CD4-positive, alpha-beta memory T cell (primary cell): ENCODE data around the gene SEH1L. TPM values are rescaled to one million over a fixed set of nuclear protein-coding genes. Genes with fewer than 3 reads are reported as not detected.

ENCODE experiments used
- CTCF ChIA-PET: fragments of 350-600 bp; sonication (Branson Sonifier 250); formaldehyde crosslinking; loops from one replicate; lab custom pipeline; 2021; ENCODE audit warnings: inconsistent platforms; ENCODE audit not compliant: partially characterized antibody; lab: Charles Lee
- POLR2A ChIA-PET: fragments of 350-600 bp; sonication (Branson Sonifier 250); formaldehyde crosslinking; loops from one replicate; lab custom pipeline; 2021; ENCODE audit not compliant: partially characterized antibody; lab: Charles Lee
- DNase-seq, 5 donors: peaks; one replicate each; pipeline versions ENCODE4 v3.0.0 to v3.0.0-alpha.2; 2020 to 2022; ENCODE audit warnings: mixed read lengths in 1 of 5
- H3K27ac ChIP-seq: one replicate; pipeline ENCODE4 v1.7.0; 2013; ENCODE audit warnings: low read depth, low read length
- H3K27me3 ChIP-seq: 2 replicates; pipeline ENCODE4 v1.7.0; 2013; ENCODE audit warnings: mild to moderate bottlenecking, low read length, moderate library complexity; ENCODE audit not compliant: insufficient read depth
- H3K36me3 ChIP-seq: 2 replicates; pipeline ENCODE4 v1.7.0; 2013; ENCODE audit warnings: mild to moderate bottlenecking, low read length, moderate library complexity; ENCODE audit not compliant: insufficient read depth
- H3K4me1 ChIP-seq: 2 replicates; pipeline ENCODE4 v1.7.0; 2013; ENCODE audit warnings: mild to moderate bottlenecking, low read length, moderate library complexity; ENCODE audit not compliant: insufficient read depth
- H3K4me3 ChIP-seq, 2 donors: one replicate each; pipeline ENCODE4 v1.7.0; 2013; ENCODE audit warnings: low read length in 2 of 2, mild to moderate bottlenecking in 1 of 2
- H3K9me3 ChIP-seq, 2 donors: one replicate each; pipeline ENCODE4 v1.7.0; 2013; ENCODE audit warnings: low read length in 2 of 2, control low read depth in 1 of 2; ENCODE audit not compliant: control insufficient read depth in 1 of 2
- H3K27ac Mint-ChIP-seq, 7 donors: one replicate each; pipeline ENCODE4 v1.8.0; 2020 to 2021; ENCODE audit warnings: mixed read lengths in 7 of 7, mild to moderate bottlenecking in 6 of 7, inconsistent platforms in 3 of 7, moderate library complexity in 3 of 7
- H3K27me3 Mint-ChIP-seq, 2 donors: one replicate each; pipeline ENCODE4 v1.8.0; 2020 to 2021; ENCODE audit warnings: mixed read lengths in 2 of 2
- H3K36me3 Mint-ChIP-seq, 2 donors: one replicate each; pipeline ENCODE4 v1.8.0; 2020 to 2021; ENCODE audit warnings: mixed read lengths in 2 of 2, inconsistent platforms in 1 of 2, mild to moderate bottlenecking in 1 of 2
- H3K4me1 Mint-ChIP-seq, 4 donors: one replicate each; pipeline ENCODE4 v1.8.0; 2020 to 2021; ENCODE audit warnings: mixed read lengths in 4 of 4, mild to moderate bottlenecking in 1 of 4
- H3K4me3 Mint-ChIP-seq, 8 donors: one replicate each; pipeline ENCODE4 v1.8.0; 2020 to 2021; ENCODE audit warnings: mixed read lengths in 8 of 8, mild to moderate bottlenecking in 7 of 8, moderate library complexity in 6 of 8, inconsistent platforms in 3 of 8
- H3K9me3 Mint-ChIP-seq, 8 donors: one replicate each; pipeline ENCODE4 v1.8.0; 2020 to 2021; ENCODE audit warnings: mixed read lengths in 8 of 8, mild to moderate bottlenecking in 5 of 8, inconsistent platforms in 3 of 8, moderate library complexity in 1 of 8
- intact Hi-C: fragments of 100-400 bp; cut with micrococcal nuclease; formaldehyde crosslinking; loops from one replicate; pipeline ENCODE4 v1.15.1; 2023
- polyA plus RNA-seq, 2 donors: library from polyadenylated mRNA; unstranded; fragments of 300-500 nt; fragmentation: Illumina TruSeq; gene quantifications; one replicate each; pipeline ENCODE4 v1.2.3, GENCODE V29; 2021
- total RNA-seq, 2 experiments: library from RNA; stranded (reverse); gene quantifications; one replicate each; pipeline ENCODE4 v1.2.3, GENCODE V29; 2021

Gene SEH1L
- total and polyA plus RNA-seq, 4 experiments from 2014 or later: 27.6 to 31.3 (median 29.3) TPM

DNA sequence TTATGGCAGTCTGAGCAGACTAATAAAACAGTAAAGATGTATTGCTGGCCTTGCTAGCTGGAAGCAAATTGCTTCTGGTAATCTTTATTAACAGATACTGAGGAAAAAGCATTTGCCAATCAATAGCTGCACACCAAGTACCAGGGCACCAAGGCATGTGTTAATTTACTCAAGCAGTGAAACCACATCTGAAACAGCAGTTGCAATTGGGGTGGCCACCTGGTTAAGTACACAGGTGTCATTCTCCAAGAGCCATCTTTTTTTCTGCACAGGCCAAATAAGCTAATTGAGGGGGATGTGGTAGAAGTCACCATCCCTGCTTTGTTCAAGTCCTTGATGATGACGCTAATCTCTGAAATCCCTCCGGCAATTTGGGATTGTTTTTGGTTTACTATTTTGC lies 8.6 kb upstream of the SEH1L start:
- no peak overlapping the region for H3K27ac ChIP-seq
- Mint-ChIP-seq H3K27me3 (peaks cover 2 to 3% of the 10 kb centered on the region in 2 donors), H3K36me3 (no peaks in the 10 kb centered on the region), H3K4me1 (peaks cover 0 to 4% (median 4%) of the 10 kb centered on the region in 4 donors), H3K9me3 (no peaks in the 10 kb centered on the region), H3K27ac (no peak overlapping the region), H3K4me3 (no peak overlapping the region)
- ChIA-PET CTCF (interaction anchor here (2.4 kb wide), 1 partner anchor 212 kb away, joined by 6 read pairs; no protein-coding TSS in a partner anchor), POLR2A (no interaction called here)
- H3K36me3 ChIP-seq: no peaks in the 10 kb centered on the region
- intact Hi-C loops: no loop called here
- H3K27me3 ChIP-seq: no peaks in the 10 kb centered on the region
- H3K4me1 ChIP-seq: peaks cover 5% of the 10 kb centered on the region
- H3K9me3 ChIP-seq: no peaks in the 10 kb centered on the region
- no peak for DNase-seq
- H3K4me3 ChIP-seq: no peak overlapping the region

- H3K4me1 ChIP-seq: peaks cover 9% of the 10 kb centered on the region
- H3K36me3 ChIP-seq: no peaks in the 10 kb centered on the region
- Mint-ChIP-seq H3K27me3 (no peaks in the 10 kb centered on the region), H3K4me3 (no peak overlapping the region), H3K9me3 (no peaks in the 10 kb centered on the region), H3K4me1 (peaks cover 10 to 16% (median 15%) of the 10 kb centered on the region in 4 donors), H3K27ac (no peak overlapping the region), H3K36me3 (peaks cover 0 to 3% of the 10 kb centered on the region in 2 donors)
- no peak overlapping the region for H3K4me3 ChIP-seq
- no peaks in the 10 kb centered on the region for H3K9me3 ChIP-seq
- ChIA-PET POLR2A (interaction anchor here (1.1 kb wide), 1 partner anchor 566 kb away, joined by 3 read pairs; the partner anchor contains the start of gene AFG3L2), CTCF (interaction anchor here (0.6 to 4.4 kb wide), 4 partner anchors 9 to 220 kb away, joined by 3 to 28 read pairs (median 3); no protein-coding TSS in a partner anchor)
- no peak overlapping the region for H3K27ac ChIP-seq
- no peak for DNase-seq
- H3K27me3 ChIP-seq: no peaks in the 10 kb centered on the region
- intact Hi-C loops: loop anchor here (10.0 kb wide), 1 partner anchor 1038 kb away; the partner anchor contains the start of gene MPPE1
These were observed 4.6 kb upstream of the SEH1L start for GRCh38 chr18:12943215-12943614.

- intact Hi-C loops: loop anchor here (10.0 kb wide), 1 partner anchor 1040 kb away; the partner anchor contains the start of gene MPPE1
- H3K4me3 ChIP-seq: no peak overlapping the region
- Mint-ChIP-seq H3K27ac (peak overlapping the region in 1 of 7 donors; percentile 86), H3K4me1 (peaks cover 16 to 21% (median 20%) of the 10 kb centered on the region in 4 donors), H3K4me3 (no peak overlapping the region), H3K9me3 (peaks cover 0 to 7% (median 0%) of the 10 kb centered on the region in 8 donors), H3K36me3 (peaks cover 0 to 3% of the 10 kb centered on the region in 2 donors), H3K27me3 (no peaks in the 10 kb centered on the region)
- POLR2A ChIA-PET: interaction anchor here (1.2 kb wide), 1 partner anchor 58 kb away, joined by 5 read pairs; no protein-coding TSS in a partner anchor
- no peaks in the 10 kb centered on the region for H3K9me3 ChIP-seq
- no peaks in the 10 kb centered on the region for H3K36me3 ChIP-seq
- no peaks in the 10 kb centered on the region for H3K27me3 ChIP-seq
- H3K4me1 ChIP-seq: peaks cover 17% of the 10 kb centered on the region
- CTCF ChIA-PET: interaction anchor here (0.8 to 4.4 kb wide), 4 partner anchors 11 to 218 kb away, joined by 3 to 28 read pairs (median 4); no protein-coding TSS in a partner anchor
- DNase-seq: no peak
- no peak overlapping the region for H3K27ac ChIP-seq
These were observed 3.1 kb upstream of the SEH1L start for GRCh38 chr18:12944709-12945108.

DNA sequence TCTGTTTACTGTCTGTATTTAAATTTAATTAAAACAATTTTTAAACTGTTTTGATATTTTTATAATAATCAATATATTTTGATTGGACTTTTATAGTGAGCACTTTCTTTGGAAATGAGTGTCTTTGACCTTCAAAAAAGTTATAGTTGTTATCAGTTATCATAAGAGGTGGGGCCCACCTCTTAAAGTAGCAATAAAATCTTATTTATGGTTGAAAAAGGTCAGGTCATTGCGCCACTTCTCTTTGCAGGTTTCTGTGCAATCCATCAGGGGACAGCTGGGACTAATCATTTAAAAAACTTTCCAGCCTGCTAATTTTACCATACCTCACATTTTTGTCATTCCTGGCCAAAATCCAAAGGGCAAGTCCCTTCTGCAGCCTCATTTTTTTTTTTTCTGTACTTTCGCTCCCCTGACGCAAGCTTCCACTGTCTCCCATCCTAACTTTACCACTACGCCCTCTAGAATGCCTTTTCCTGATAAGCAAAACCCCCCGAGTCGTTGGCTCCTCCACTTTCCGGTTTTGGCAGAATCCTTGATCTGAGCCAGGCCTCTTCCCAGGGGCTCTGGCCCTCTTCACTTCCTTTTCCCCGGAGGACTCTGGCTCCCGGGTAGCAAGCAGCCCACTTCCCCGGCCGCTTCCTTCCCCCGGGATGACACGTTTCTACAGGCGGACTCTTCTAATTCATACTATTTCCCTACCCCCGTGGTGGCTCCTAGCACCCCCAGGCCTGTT lies 1.1 kb upstream of the SEH1L start:
- ChIA-PET CTCF (interaction anchor here (1.0 to 1.6 kb wide), 2 partner anchors 12 to 236 kb away, joined by 3 to 6 read pairs; no protein-coding TSS in a partner anchor), POLR2A (interaction anchor here (0.8 to 2.8 kb wide), 4 partner anchors 63 to 570 kb away, joined by 3 to 31 read pairs (median 24); partner anchors contain the start of genes AFG3L2, CEP76, PSMG2 and PTPN2)
- no peak for DNase-seq
- H3K27me3 ChIP-seq: no peaks in the 10 kb centered on the region
- H3K4me1 ChIP-seq: peaks cover 36% of the 10 kb centered on the region
- peak overlapping the region; percentile 79 to 89 for H3K4me3 ChIP-seq
- Mint-ChIP-seq H3K9me3 (peaks cover 0 to 7% (median 0%) of the 10 kb centered on the region in 8 donors), H3K27ac (peak overlapping the region; percentile 86 to 99 (median 98)), H3K27me3 (no peaks in the 10 kb centered on the region), H3K36me3 (peaks cover 0 to 3% of the 10 kb centered on the region in 2 donors), H3K4me3 (peak overlapping the region; percentile 92 to 98 (median 96)), H3K4me1 (peaks cover 20 to 40% (median 31%) of the 10 kb centered on the region in 4 donors)
- peak overlapping the region; percentile 90 for H3K27ac ChIP-seq
- intact Hi-C loops: loop anchor here (1.0 to 10.0 kb wide), 3 partner anchors 62 to 1042 kb away; partner anchors contain the start of genes AFG3L2, MPPE1 and PTPN2
- H3K36me3 ChIP-seq: no peaks in the 10 kb centered on the region
- no peaks in the 10 kb centered on the region for H3K9me3 ChIP-seq

DNA sequence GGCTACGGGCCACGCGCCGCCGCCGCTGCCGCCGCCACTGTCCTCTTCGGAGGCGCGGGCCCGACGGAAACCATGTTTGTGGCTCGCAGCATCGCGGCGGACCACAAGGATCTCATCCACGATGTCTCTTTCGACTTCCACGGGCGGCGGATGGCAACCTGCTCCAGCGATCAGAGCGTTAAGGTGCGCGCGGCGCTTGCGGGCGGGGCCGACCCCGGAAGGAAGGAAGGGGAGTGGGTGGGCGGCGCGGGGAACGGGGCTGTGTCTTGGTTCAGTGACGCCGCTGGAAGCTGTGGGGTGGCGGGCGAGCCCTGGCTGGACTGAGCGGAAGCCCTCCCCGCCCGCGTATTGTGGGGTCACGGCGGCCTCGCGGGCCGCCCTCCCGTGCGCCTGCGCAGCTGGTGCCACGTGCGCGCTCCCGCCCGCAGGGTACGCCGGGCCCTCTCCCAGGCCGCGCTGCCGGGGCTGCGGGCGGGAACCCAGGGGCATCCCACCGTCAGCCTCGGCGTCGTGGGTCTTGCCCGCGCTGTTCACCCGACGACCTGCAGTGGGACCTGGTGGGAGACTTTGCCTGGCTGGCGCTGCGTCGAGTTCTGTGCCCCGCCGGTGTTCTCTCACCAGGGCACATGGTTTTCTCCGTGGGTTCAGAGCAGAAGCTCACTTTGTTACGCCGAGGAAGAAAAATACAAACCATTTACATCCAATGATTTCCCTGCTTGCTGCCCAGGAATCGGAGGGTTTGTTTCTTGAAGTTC lies 416 bp downstream of the SEH1L start:
- POLR2A ChIA-PET: interaction anchor here (0.6 to 2.8 kb wide), 20 partner anchors 14 to 1098 kb away, joined by 3 to 31 read pairs (median 4); partner anchors contain the start of genes AFG3L2, CEP192, CEP76 and FAM210A
- CTCF ChIA-PET: interaction anchor here (0.7 to 1.6 kb wide), 5 partner anchors 13 to 238 kb away, joined by 3 to 6 read pairs (median 3); partner anchors contain the start of gene CEP192

DNA sequence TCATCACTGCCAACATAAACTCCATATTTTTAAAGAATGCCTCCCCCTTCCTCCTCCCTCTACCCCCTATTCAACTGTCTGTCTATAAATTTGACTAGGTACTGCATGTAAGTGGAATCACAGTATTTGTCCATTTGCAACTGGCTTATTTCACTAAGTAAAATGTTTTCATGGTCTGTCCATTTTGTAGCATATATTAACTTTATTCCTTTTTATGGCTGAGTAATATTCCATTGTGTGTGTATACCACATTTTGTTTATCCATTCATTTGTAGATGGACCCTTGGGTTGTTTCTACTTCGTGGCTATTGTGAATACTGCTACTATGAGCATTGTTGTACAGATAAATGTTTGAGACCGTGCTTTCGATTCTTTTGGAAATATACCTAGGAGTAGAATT lies 10.7 kb downstream of the SEH1L start:
- POLR2A ChIA-PET: no interaction called here
- Histone ChIP-seq H3K36me3 (peaks cover 12% of the 10 kb centered on the region), H3K27ac (no peak overlapping the region), H3K4me3 (no peak overlapping the region), H3K9me3 (no peaks in the 10 kb centered on the region), H3K4me1 (no peaks in the 10 kb centered on the region), H3K27me3 (no peaks in the 10 kb centered on the region)
- no peaks in the 10 kb centered on the region for H3K27me3 Mint-ChIP-seq
- no peak overlapping the region for H3K4me3 Mint-ChIP-seq
- H3K9me3 Mint-ChIP-seq: no peaks in the 10 kb centered on the region
- CTCF ChIA-PET: no interaction called here
- intact Hi-C loops: no loop called here
- H3K36me3 Mint-ChIP-seq: peaks cover 33 to 46% of the 10 kb centered on the region in 2 donors
- H3K4me1 Mint-ChIP-seq: peaks cover 0 to 13% (median 10%) of the 10 kb centered on the region in 4 donors
- no peak for DNase-seq
- H3K27ac Mint-ChIP-seq: no peak overlapping the region

More for the DNA sequence above, 416 bp downstream of the SEH1L start:
- Mint-ChIP-seq H3K4me3 (peak overlapping the region; percentile 92 to 98 (median 96)), H3K9me3 (peaks cover 0 to 7% (median 0%) of the 10 kb centered on the region in 8 donors), H3K4me1 (peaks cover 23 to 40% (median 34%) of the 10 kb centered on the region in 4 donors), H3K27ac (peak overlapping the region; percentile 86 to 99 (median 98)), H3K27me3 (no peaks in the 10 kb centered on the region), H3K36me3 (peaks cover 4 to 6% of the 10 kb centered on the region in 2 donors)
- no peaks in the 10 kb centered on the region for H3K36me3 ChIP-seq
- H3K4me3 ChIP-seq: peak overlapping the region; percentile 17 to 83
- H3K27ac ChIP-seq: peak overlapping the region; percentile 89
- peaks cover 36% of the 10 kb centered on the region for H3K4me1 ChIP-seq
- intact Hi-C loops: loop anchor here (1.0 to 10.0 kb wide), 6 partner anchors 43 to 1043 kb away; partner anchors contain the start of genes CEP192, CEP76, FAM210A and MPPE1
- DNase-seq: peak; percentile 98 to 99 (median 99)
- no peaks in the 10 kb centered on the region for H3K9me3 ChIP-seq
- H3K27me3 ChIP-seq: no peaks in the 10 kb centered on the region
